Inflammatory macrophage (primary cell): ENCODE data around the gene AGBL5.

Source experiments
- DNase-seq, 2 donors: peaks; one replicate each; pipeline ENCODE4 v3.0.0-alpha.2; 2020 to 2022

Gene AGBL5

GRCh38 chr2:27079233-27080139 lies 28.0 kb downstream of the AGBL5 start:
- no peak for DNase-seq

GRCh38 chr2:27080140-27080469 lies 28.6 kb downstream of the AGBL5 start:
- DNase-seq = peak in 1 of 2 donors; percentile 50

- DNase-seq = no peak
Observed at GRCh38 chr2:27080603-27080936, 29.1 kb downstream of the AGBL5 start.

GRCh38 chr2:27081984-27082772 lies 30.7 kb downstream of the AGBL5 start:
- no peak for DNase-seq

- DNase-seq = no peak
Observed at GRCh38 chr2:27082773-27083409, 31.4 kb downstream of the AGBL5 start.

GRCh38 chr2:27083410-27084296 lies 32.2 kb downstream of the AGBL5 start:
- no peak for DNase-seq

- DNase-seq = no peak
Observed at GRCh38 chr2:27084297-27085061, 33.0 kb downstream of the AGBL5 start.

- DNase-seq = no peak
Observed at GRCh38 chr2:27085062-27085672, 33.7 kb downstream of the AGBL5 start.

- peak; percentile 67 to 79 for DNase-seq
Observed at GRCh38 chr2:27085673-27086089, 34.2 kb downstream of the AGBL5 start.

GRCh38 chr2:27086090-27086723 lies 34.7 kb downstream of the AGBL5 start:
- peak; percentile 97 for DNase-seq

- DNase-seq = no peak
Observed at GRCh38 chr2:27086724-27087593, 35.5 kb downstream of the AGBL5 start, which contains the start of gene KHK. Gene KHK (plus strand): TSS chr2:27086772. CDS start chr2:27087260, 488 bp downstream.

- no peak for DNase-seq
Observed at GRCh38 chr2:27087823-27088410, 36.4 kb downstream of the AGBL5 start.

GRCh38 chr2:27088634-27089033 lies 37.2 kb downstream of the AGBL5 start:
- no peak for DNase-seq

GRCh38 chr2:27089111-27089954 lies 37.9 kb downstream of the AGBL5 start:
- DNase-seq = no peak

- no peak for DNase-seq
Observed at GRCh38 chr2:27091746-27092695, 40.6 kb downstream of the AGBL5 start.

GRCh38 chr2:27092696-27093429 lies 41.4 kb downstream of the AGBL5 start:
- DNase-seq = no peak
